Caco-2 (cell line): ENCODE results near the gene CRTC1. TPM values are rescaled to one million over a fixed set of nuclear protein-coding genes. Genes with fewer than 3 reads are reported as not detected.

Experiments used
- BruUV-seq: library from RNA; stranded (reverse); fragments of 400-500 nt; replicated peaks from 2 replicates; lab custom pipeline; 2021; lab: Mats Ljungman, UMichigan
- CTCF ChIA-PET: fragments of 300-600 bp; sonication (Branson Sonifier 250); formaldehyde crosslinking; loops from one replicate; lab custom pipeline; 2022; ENCODE audit warnings: antibody characterized with exemption; lab: Charles Lee
- POLR2A ChIA-PET: fragments of 300-600 bp; sonication (Branson Sonifier 250); formaldehyde crosslinking; loops from one replicate; lab custom pipeline; 2022; ENCODE audit warnings: antibody characterized with exemption; lab: Charles Lee
- DNase-seq, 2 experiments: peaks; one replicate each; pipeline versions ENCODE4 v3.0.0 to v3.0.0-alpha.2; 2020 to 2022
- H3K27me3 ChIP-seq: replicated peaks from 2 replicates; pipeline ENCODE4 v1.6.0; 2011; ENCODE audit warnings: low read length; ENCODE audit not compliant: control insufficient read depth, insufficient read depth
- H3K36me3 ChIP-seq: 2 replicates; pipeline ENCODE4 v1.5.1; 2011; ENCODE audit warnings: low read length; ENCODE audit not compliant: control insufficient read depth, insufficient read depth
- H3K4me1 ChIP-seq: fragments of 250-450 bp; sonication (Bioruptor Pico); 2 replicates; pipeline ENCODE4 v1.5.1; 2020; ENCODE audit warnings: mild to moderate bottlenecking
- H3K4me3 ChIP-seq: 2 replicates; pipeline ENCODE4 v1.5.1; 2011; ENCODE audit warnings: low read depth, mild to moderate bottlenecking, control low read depth, low read length
- H3K9me3 ChIP-seq: fragments of 250-450 bp; sonication (Bioruptor Pico); 2 replicates; pipeline ENCODE4 v1.5.1; 2020; ENCODE audit warnings: mild to moderate bottlenecking, moderate library complexity
- H3K27ac Mint-ChIP-seq: one replicate; pipeline ENCODE4 v1.8.0; 2022; ENCODE audit warnings: mixed read lengths; ENCODE audit not compliant: unreplicated experiment
- H3K27me3 Mint-ChIP-seq: one replicate; pipeline ENCODE4 v1.8.0; 2022; ENCODE audit warnings: mixed read lengths; ENCODE audit not compliant: insufficient read depth, unreplicated experiment
- H3K36me3 Mint-ChIP-seq: one replicate; pipeline ENCODE4 v1.8.0; 2022; ENCODE audit warnings: mild to moderate bottlenecking, mixed read lengths; ENCODE audit not compliant: insufficient read depth, unreplicated experiment
- H3K4me1 Mint-ChIP-seq: one replicate; pipeline ENCODE4 v1.8.0; 2022; ENCODE audit warnings: low read depth, mixed read lengths; ENCODE audit not compliant: unreplicated experiment
- H3K4me3 Mint-ChIP-seq: one replicate; pipeline ENCODE4 v1.8.0; 2022; ENCODE audit warnings: mild to moderate bottlenecking, moderate library complexity, mixed read lengths; ENCODE audit not compliant: unreplicated experiment
- H3K9me3 Mint-ChIP-seq: one replicate; pipeline ENCODE4 v1.8.0; 2022; ENCODE audit warnings: mixed read lengths; ENCODE audit not compliant: unreplicated experiment
- intact Hi-C: fragments of 100-400 bp; cut with micrococcal nuclease; formaldehyde crosslinking; loops from one replicate; pipeline ENCODE4 v1.10.0; 2022; ENCODE audit not compliant: unreplicated experiment
- total RNA-seq: library from RNA; stranded (reverse); gene quantifications from 2 replicates; pipeline ENCODE4 v1.2.3, GENCODE V29; 2022
- TF ChIP-seq, protein P1 (sequence below), 2 experiments: fragments of 200-600 bp in 1 of 2; IDR thresholded peaks; 1 replicate in 1 of 2; 2 replicates in 1 of 2; pipeline versions ENCODE4 v1.5.1 to v1.8.0; 2011 to 2022; ENCODE audit warnings: antibody characterized with exemption in 1 of 2, control low read depth in 1 of 2, inconsistent platforms in 1 of 2, low read depth in 1 of 2, low read length in 1 of 2, mild to moderate bottlenecking in 1 of 2, moderate library complexity in 1 of 2; ENCODE audit not compliant: insufficient read depth in 1 of 2, severe bottlenecking in 1 of 2, unreplicated experiment in 1 of 2

Gene CRTC1
- total RNA-seq, 1 experiment from 2014 or later = 13.8 TPM

GRCh38 chr19:18698321-18699167 lies 15.1 kb downstream of the CRTC1 start:
- no peak for DNase-seq
- POLR2A ChIA-PET = no interaction called here
- H3K4me1 ChIP-seq = no peaks in the 10 kb centered on the region
- no TSS peak for BruUV-seq
- no peaks in the 10 kb centered on the region for H3K27me3 Mint-ChIP-seq
- no peaks in the 10 kb centered on the region for H3K27me3 ChIP-seq
- no peaks in the 10 kb centered on the region for H3K36me3 ChIP-seq
- H3K4me3 ChIP-seq = no peak overlapping the region
- no peak overlapping the region for H3K4me3 Mint-ChIP-seq
- no peaks in the 10 kb centered on the region for H3K36me3 Mint-ChIP-seq
- H3K27ac Mint-ChIP-seq = no peak overlapping the region
- no peaks in the 10 kb centered on the region for H3K4me1 Mint-ChIP-seq
- TF ChIP-seq, protein P1, sequence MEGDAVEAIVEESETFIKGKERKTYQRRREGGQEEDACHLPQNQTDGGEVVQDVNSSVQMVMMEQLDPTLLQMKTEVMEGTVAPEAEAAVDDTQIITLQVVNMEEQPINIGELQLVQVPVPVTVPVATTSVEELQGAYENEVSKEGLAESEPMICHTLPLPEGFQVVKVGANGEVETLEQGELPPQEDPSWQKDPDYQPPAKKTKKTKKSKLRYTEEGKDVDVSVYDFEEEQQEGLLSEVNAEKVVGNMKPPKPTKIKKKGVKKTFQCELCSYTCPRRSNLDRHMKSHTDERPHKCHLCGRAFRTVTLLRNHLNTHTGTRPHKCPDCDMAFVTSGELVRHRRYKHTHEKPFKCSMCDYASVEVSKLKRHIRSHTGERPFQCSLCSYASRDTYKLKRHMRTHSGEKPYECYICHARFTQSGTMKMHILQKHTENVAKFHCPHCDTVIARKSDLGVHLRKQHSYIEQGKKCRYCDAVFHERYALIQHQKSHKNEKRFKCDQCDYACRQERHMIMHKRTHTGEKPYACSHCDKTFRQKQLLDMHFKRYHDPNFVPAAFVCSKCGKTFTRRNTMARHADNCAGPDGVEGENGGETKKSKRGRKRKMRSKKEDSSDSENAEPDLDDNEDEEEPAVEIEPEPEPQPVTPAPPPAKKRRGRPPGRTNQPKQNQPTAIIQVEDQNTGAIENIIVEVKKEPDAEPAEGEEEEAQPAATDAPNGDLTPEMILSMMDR (IDR thresholded peaks at IDR 0.05; ENCODE audit: insufficient read depth in 1 of 2, low read depth in 1 of 2, low read length in 1 of 2, severe bottlenecking in 1 of 2, unreplicated experiment in 1 of 2) = no peak
- intact Hi-C loops = no loop called here
- H3K9me3 ChIP-seq = no peaks in the 10 kb centered on the region
- H3K9me3 Mint-ChIP-seq = no peaks in the 10 kb centered on the region
- CTCF ChIA-PET = no interaction called here

DNA sequence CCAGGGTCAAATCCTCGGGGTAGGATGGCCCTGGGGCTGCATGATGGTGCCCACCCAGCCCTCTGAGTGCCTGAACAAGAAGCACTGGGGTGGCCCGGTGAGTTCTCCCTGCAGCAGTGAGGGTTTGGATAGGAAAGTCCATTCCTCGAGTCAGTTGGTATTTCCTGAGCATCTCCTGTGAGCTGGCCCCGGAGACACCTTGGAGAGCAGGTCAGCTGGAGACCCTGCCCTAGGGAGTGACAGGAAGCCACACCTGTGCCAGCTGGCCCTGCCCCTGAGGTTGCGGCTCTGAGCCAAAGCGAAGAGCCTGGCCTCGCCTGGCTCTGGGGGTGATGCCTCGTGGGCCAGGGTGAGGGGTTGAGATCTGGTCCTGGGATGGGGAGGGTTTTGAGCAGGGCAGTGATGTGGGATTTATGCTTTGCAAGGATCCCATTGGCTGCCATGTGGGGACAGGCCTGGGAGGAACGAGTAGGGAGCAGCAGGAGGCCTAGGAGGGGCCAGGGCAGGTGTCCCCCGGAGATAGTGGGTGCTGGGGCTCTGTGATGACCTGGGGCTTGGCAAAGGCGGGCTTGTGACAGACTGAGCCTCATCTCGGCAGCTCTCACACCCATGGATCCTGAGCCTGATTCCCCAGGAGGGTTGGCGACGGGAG lies 16.0 kb downstream of the CRTC1 start:
- TF ChIP-seq, protein P1 (IDR thresholded peaks at IDR 0.05; ENCODE audit: insufficient read depth in 1 of 2, low read depth in 1 of 2, low read length in 1 of 2, severe bottlenecking in 1 of 2, unreplicated experiment in 1 of 2) = no peak
- no peak overlapping the region for H3K4me3 ChIP-seq
- H3K36me3 ChIP-seq = no peaks in the 10 kb centered on the region
- no peaks in the 10 kb centered on the region for H3K36me3 Mint-ChIP-seq
- CTCF ChIA-PET = interaction anchor here (0.5 kb wide), 1 partner anchor 237 kb away, joined by 4 read pairs; no protein-coding TSS in a partner anchor
- H3K4me3 Mint-ChIP-seq = no peak overlapping the region
- H3K27ac Mint-ChIP-seq = no peak overlapping the region
- no peaks in the 10 kb centered on the region for H3K4me1 Mint-ChIP-seq
- no peaks in the 10 kb centered on the region for H3K27me3 ChIP-seq
- intact Hi-C loops = no loop called here
- no peaks in the 10 kb centered on the region for H3K27me3 Mint-ChIP-seq
- POLR2A ChIA-PET = no interaction called here
- no peaks in the 10 kb centered on the region for H3K9me3 Mint-ChIP-seq
- H3K9me3 ChIP-seq = no peaks in the 10 kb centered on the region
- no peak for DNase-seq
- no TSS peak for BruUV-seq
- no peaks in the 10 kb centered on the region for H3K4me1 ChIP-seq

DNA sequence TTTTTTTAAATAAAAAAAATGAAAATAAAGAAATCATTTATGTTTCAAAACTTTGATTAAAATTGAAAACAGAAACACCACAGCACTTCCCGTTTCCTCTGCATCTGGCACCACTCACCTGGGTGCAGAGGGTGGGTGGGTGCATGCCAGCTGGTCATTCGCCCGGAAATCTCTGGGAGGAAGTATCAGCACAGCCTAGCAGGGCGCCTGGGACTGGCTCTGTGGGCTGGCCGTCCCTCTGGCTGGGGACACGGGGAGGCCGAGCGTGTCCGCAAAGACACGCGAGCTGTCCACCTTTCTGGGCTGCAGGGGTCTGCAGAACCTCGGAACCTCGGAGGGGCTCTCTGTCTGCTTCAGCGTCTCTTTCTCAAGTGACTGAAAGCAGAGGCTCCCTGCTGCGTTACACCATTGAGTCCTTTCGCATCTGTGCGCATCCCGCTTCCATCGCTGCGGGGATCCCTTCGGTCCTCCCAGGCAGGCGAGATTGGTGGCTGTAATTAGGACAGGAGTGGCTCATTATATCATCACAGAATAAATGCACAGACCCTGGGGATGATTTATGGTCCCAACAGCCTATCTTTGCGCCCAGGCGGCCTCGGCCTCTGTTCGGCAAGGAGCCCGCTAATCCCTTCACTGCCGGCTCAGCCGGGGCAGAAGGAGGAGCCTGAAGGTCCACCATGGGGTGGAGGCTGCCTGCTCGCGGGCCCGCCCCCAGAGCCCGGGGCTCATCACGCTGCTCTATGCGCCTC lies 17.2 kb downstream of the CRTC1 start:
- POLR2A ChIA-PET = no interaction called here
- no peaks in the 10 kb centered on the region for H3K27me3 Mint-ChIP-seq
- no TSS peak for BruUV-seq
- peak in 1 of 2 experiments; percentile 25 for DNase-seq
- H3K4me3 Mint-ChIP-seq = no peak overlapping the region
- no peak overlapping the region for H3K4me3 ChIP-seq
- TF ChIP-seq, protein P1 (IDR thresholded peaks at IDR 0.05; ENCODE audit: insufficient read depth in 1 of 2, low read depth in 1 of 2, low read length in 1 of 2, severe bottlenecking in 1 of 2, unreplicated experiment in 1 of 2) = no peak
- H3K4me1 ChIP-seq = no peaks in the 10 kb centered on the region
- CTCF ChIA-PET = no interaction called here
- H3K36me3 Mint-ChIP-seq = peaks cover 5% of the 10 kb centered on the region
- no peaks in the 10 kb centered on the region for H3K9me3 ChIP-seq
- H3K36me3 ChIP-seq = no peaks in the 10 kb centered on the region
- intact Hi-C loops = no loop called here
- no peak overlapping the region for H3K27ac Mint-ChIP-seq
- H3K27me3 ChIP-seq = no peaks in the 10 kb centered on the region
- H3K9me3 Mint-ChIP-seq = no peaks in the 10 kb centered on the region
- no peaks in the 10 kb centered on the region for H3K4me1 Mint-ChIP-seq
